SK-N-SH treated with all-trans-retinoic acid at 6 μM for 48 hours (cell line): ENCODE results near the gene SSNA1.

ENCODE experiments used
- ARNTL ChIP-seq: fragments of 450-650 bp; formaldehyde crosslinking; IDR thresholded peaks from 2 replicates; pipeline ENCODE4 v1.5.0; 2020; ENCODE audit warnings: low read depth, mild to moderate bottlenecking, moderate library complexity, borderline replicate concordance
- BACH2 ChIP-seq: fragments of 250-450 bp; sonication (Bioruptor Pico); IDR thresholded peaks from 2 replicates; pipeline ENCODE4 v1.9.0; 2021; ENCODE audit warnings: mild to moderate bottlenecking, borderline replicate concordance
- ESRRG ChIP-seq: fragments of 250-450 bp; sonication (Bioruptor Pico); IDR thresholded peaks from 2 replicates; pipeline ENCODE4 v1.6.1; 2021; ENCODE audit warnings: mild to moderate bottlenecking
- PPARA ChIP-seq: fragments of 250-450 bp; sonication (Bioruptor Pico); IDR thresholded peaks from 2 replicates; pipeline ENCODE4 v1.5.0; 2020; ENCODE audit warnings: mild to moderate bottlenecking, borderline replicate concordance
- ZFP30 ChIP-seq: fragments of 450-650 bp; formaldehyde crosslinking; IDR thresholded peaks from 2 replicates; pipeline ENCODE4 v1.5.0; 2022; ENCODE audit warnings: mild to moderate bottlenecking, moderate library complexity

DNA sequence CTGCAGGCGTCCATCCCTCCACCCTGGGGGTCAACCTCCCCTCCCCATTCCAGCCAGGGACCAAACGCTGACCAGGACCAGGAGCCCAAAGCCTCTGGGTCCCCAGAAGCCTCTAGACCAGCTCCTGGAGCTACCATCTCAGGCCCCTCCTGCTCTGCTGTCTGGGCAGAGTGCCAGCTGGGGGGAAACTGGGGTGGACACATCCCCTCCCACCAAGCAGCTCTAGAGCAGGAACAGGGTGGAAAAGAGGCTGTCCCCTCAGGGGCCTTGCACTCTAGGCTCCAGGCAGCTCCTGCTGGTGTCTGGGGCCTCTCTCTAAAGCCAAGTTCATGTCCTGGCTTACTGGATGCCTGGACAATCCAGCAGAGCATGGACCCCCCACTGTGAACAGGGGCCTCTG is 4.4 kb downstream of the SSNA1 start:
- no peak for TF ChIP-seq ZFP30 (CRISPR knock-in tag)
- TF ChIP-seq PPARA (CRISPR knock-in tag): no peak
- no peak for TF ChIP-seq ARNTL (CRISPR knock-in tag)
- no peak for TF ChIP-seq ESRRG (CRISPR knock-in tag)
- TF ChIP-seq BACH2 (CRISPR knock-in tag): no peak
